ENCODE data around the gene C22orf39.

Gene C22orf39

GRCh38 chr22:19447330-19448075 lies at the start of gene C22orf39:
C22orf39 (minus strand) TSS chr22:19447711; CDS start chr22:19447688, 23 bp downstream.
- peak; percentile 98 for DNase-seq

GRCh38 chr22:19497245-19497644 lies 49.7 kb upstream of the C22orf39 start:
- DNase-seq = peak; percentile 77

GRCh38 chr22:19496324-19496630 lies 48.8 kb upstream of the C22orf39 start:
- no peak for DNase-seq

GRCh38 chr22:19495562-19496323 lies 48.2 kb upstream of the C22orf39 start:
- DNase-seq = peak; percentile 36

- no peak for DNase-seq
Measured at GRCh38 chr22:19494676-19495173, 47.2 kb upstream of the C22orf39 start.

GRCh38 chr22:19494001-19494560 lies 46.6 kb upstream of the C22orf39 start:
- DNase-seq = no peak

- DNase-seq = no peak
Measured at GRCh38 chr22:19492504-19493174, 45.1 kb upstream of the C22orf39 start.

- no peak for DNase-seq
Measured at GRCh38 chr22:19490628-19491230, 43.2 kb upstream of the C22orf39 start.

GRCh38 chr22:19488884-19489843 lies 41.7 kb upstream of the C22orf39 start:
- peak; percentile 32 for DNase-seq

GRCh38 chr22:19488285-19488684 lies 40.8 kb upstream of the C22orf39 start:
- no peak for DNase-seq

- no peak for DNase-seq
Measured at GRCh38 chr22:19483481-19484244, 36.2 kb upstream of the C22orf39 start.

GRCh38 chr22:19482297-19482696 lies 34.8 kb upstream of the C22orf39 start:
- DNase-seq = no peak

GRCh38 chr22:19480789-19481188 lies 33.3 kb upstream of the C22orf39 start:
- no peak for DNase-seq

GRCh38 chr22:19480173-19480568 lies 32.7 kb upstream of the C22orf39 start:
- peak; percentile 56 for DNase-seq

- DNase-seq = peak; percentile 99
Measured at GRCh38 chr22:19479355-19480172, 32.1 kb upstream of the C22orf39 start, which contains the start of gene CDC45. CDC45 (plus strand) TSS chr22:19479920; CDS start chr22:19479969, 49 bp downstream.

- DNase-seq = peak; percentile 93
Measured at GRCh38 chr22:19478901-19479354, 31.4 kb upstream of the C22orf39 start, which contains the start of gene UFD1. UFD1 (minus strand) TSS chr22:19479193; CDS start chr22:19479085, 108 bp downstream.

- peak; percentile 57 for DNase-seq
Measured at GRCh38 chr22:19478045-19478900, 30.8 kb upstream of the C22orf39 start.

GRCh38 chr22:19477321-19478044 lies 30.0 kb upstream of the C22orf39 start:
- DNase-seq = peak; percentile 31

Measured in NCI-H69 (cell line).